Stimulated activated CD4-positive, alpha-beta T cell treated with anti-CD3 and anti-CD28 coated beads, Interleukin-1b, Interleukin-23, amount 100 ng/mL, for 48 hours (primary cell): ENCODE data around the gene XPR1.

Source experiments
- DNase-seq: peaks from one replicate; pipeline ENCODE4 v3.0.0-alpha.2; 2020

XPR1 gene

GRCh38 chr1:180919183-180919700, 287.4 kb downstream of the XPR1 start:
- no peak for DNase-seq

- DNase-seq = no peak
These were observed 288.4 kb downstream of the XPR1 start for GRCh38 chr1:180920193-180920592.

GRCh38 chr1:180920702-180921101, 288.9 kb downstream of the XPR1 start:
- no peak for DNase-seq

GRCh38 chr1:180921386-180921785, 289.6 kb downstream of the XPR1 start:
- no peak for DNase-seq

DNA sequence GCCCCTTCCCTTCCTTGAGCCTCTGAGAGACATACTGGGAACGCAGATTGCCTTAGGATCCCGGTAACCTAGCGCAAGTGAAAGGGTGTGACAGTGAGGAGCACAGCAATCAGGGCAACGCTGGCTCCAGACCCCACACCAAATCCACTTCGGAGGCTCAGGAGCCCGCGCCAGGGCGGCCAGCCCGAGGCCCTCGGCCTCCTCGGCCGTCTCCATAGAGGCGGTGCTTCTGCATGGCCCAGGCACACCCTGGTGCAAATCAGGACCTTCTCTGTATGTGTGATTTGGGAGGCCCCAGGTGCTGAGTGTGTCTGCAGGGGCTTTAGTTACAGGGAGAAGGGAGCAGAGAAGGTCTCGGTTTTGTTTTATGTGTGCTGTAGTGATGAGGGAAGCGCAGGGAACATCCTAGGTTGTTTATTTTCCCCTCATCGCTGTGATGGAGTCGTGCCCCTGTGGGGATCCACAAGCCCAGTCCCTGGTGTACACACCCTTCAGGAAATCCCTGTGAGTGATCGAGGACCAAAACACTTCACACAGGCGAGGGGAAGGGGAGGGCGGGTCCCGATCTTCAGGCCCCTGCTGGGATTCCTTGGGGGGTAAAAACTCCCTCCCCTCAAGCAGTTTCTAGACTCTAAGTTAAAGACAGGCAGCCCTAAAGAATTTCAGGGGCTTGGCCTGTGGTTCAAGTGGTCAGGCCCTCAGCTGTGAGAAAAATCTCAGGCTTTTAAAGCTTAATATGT, 290.2 kb downstream of the XPR1 start:
- DNase-seq = no peak

GRCh38 chr1:180922631-180923015, 290.8 kb downstream of the XPR1 start:
- no peak for DNase-seq

- DNase-seq = no peak
These were observed 291.4 kb downstream of the XPR1 start for GRCh38 chr1:180923021-180923841.

DNA sequence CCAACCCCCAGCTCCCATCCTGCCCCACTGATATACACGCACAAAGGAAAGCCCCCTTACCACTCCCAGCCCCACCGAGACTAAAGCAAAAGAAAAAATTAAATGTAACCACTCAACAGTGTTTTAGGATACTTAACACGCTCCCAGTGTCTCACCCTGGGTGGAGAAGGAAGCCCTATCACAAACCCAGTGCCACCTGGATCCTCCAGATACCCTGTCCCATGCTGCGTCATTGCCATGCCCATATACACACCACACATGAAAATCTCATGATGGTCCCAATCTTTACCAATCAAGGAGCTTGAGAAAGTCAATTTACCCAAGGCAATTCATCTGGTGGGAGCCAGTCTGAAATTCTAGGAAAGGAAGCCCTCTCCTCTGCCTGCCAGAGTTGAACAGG, 292.1 kb downstream of the XPR1 start:
- no peak for DNase-seq

GRCh38 chr1:180924939-180925338, 293.1 kb downstream of the XPR1 start:
- no peak for DNase-seq

DNA sequence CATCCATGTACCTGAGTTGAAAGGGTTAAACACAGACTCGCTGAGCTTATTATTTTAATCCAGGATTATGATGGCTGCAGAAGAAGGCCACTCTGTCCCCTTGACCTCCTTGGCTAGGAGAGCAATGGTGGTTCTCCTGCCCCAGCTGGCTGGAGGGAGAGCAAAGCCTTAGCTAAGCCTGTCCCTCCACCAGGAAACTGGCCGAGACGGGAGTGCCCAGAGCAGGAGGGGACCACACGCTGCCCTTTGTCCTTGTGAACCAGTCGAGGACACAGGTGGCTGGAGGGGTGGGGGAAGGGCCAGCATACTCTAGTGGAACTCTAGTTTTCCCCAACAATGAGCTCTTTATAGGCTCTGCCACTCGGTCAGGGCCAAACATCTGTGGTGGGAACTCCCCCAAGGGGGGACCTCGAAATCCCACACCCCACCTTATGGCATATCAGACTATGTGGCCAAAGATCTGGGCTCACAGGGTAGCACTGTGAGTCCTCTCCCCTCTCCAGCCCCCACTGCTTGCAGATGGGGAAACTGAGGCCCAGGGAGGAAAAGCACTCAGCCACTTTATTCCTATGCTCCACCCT, 293.7 kb downstream of the XPR1 start:
- DNase-seq = no peak

DNA sequence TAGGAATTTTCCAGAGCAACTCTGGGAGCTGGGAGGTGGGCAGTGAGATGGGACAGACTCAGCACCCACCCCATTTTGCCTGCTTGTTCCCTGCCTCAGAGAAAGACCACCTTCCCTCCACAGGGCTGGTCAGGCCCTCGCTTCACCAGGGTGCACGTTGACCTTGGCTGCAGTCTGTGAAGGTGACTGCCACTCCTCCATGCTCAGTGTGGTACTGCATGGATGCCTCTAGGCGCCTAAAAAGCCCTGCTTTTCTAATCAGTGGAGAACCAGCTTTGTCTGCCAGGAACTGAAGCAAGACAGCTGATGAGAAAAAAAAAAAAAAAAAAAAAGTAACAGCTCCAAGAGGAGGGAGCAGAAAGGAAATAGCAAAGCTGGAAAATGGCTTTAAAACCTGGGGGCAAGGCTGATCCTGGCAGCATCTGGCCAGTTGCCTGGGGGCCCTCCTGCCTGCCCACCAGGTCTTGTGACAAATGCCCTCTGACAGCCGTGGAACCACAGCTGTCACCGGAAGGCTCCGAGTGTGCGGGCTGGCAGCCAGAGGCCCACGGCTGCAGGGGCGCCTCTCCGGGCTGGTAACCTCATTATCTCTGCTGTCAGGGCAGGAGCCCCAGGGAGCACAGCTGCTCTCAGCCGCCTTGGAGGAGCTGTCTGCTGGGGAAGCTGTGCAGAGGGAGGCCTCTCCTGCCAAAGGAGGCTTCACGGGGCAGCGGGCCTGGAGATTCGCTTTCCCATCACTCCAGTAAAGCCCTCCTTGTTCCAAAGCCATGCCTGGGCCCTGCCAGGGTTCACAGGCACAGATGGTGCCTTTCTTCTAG, 294.6 kb downstream of the XPR1 start:
- DNase-seq = no peak

DNA sequence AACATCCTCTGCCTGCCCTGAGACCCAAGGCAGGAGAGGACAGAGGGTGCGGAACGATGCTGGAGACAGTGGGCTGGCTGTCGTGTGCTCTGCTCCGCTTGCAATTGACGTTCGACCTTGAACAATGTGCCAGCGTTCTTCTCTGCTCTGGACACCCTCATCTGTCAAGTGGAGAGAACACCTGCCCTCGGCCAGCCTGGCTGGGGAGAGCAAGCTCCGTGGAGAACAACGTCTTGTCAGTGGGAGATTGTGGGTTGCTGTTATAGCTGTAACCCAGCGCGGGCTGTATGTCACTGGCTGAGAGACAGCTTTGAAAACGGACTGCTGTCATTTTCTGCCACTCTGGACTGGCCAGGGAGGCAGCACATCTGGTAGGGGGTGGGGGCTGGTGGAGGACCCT, 295.5 kb downstream of the XPR1 start:
- DNase-seq = no peak

GRCh38 chr1:180927841-180928240, 296.0 kb downstream of the XPR1 start:
- no peak for DNase-seq

GRCh38 chr1:180928331-180929230, 296.8 kb downstream of the XPR1 start:
- DNase-seq = no peak

- no peak for DNase-seq
These were observed 297.6 kb downstream of the XPR1 start for GRCh38 chr1:180929389-180929788.

DNA sequence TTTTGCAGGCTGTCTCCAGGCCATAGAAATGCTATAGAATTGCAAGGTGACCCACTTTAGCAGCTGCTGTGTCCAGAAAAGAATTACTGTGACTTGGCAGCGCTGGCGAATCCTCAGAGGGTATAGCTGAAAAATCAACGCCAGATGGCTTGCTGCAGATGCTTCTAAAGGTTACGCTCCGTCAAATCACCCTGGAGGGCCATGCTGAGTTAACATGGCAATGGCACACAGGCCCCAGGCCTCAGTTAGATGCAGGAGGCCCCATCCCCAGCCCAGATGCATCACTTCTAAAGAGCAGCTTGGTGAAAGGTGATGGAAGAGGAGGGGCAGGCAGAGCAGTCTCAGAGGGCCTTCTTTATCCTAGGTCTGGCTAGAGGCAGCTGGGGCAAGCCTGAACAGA, 298.9 kb downstream of the XPR1 start:
- no peak for DNase-seq

- no peak for DNase-seq
These were observed 299.7 kb downstream of the XPR1 start for GRCh38 chr1:180931529-180931928.

DNA sequence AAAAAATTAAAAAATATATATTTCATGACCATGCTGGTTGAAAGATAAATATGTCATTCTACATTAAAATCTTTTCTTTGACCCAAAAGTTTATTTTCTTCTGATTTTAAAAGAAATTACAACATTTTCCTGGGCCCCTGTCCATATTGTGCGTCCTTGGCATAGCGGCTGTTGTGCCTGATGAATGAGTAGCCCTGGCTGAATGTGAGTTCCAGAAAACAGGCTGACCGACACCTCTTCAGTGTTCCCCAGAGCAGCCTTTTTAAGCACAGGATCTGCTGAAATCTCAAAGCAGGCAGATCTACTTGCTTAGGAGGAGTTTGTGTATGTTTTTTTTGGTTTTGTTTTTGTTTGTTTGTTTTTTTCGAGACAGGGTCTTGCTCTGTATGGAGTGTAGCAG, 300.6 kb downstream of the XPR1 start:
- no peak for DNase-seq

- no peak for DNase-seq
These were observed 301.3 kb downstream of the XPR1 start for GRCh38 chr1:180933141-180933540.

DNA sequence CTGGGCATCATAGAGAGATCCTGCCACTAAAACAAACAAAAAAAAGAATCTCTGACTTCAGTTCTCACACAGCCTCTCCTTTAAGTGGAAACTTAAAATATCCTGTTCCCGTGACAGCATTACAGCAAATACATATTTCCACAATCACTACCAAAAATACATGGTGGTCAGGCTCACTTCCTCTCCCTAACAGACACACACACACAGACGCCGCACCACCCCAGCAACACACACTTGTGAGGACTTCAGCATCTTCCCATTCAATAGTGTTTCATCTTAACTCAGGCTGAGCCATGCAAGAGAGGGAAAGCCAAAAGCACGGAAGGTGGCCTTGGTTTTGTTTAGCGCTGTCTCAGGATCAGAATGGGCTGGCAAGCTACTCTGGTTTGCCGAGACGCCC, 302.7 kb downstream of the XPR1 start:
- DNase-seq = no peak

DNA sequence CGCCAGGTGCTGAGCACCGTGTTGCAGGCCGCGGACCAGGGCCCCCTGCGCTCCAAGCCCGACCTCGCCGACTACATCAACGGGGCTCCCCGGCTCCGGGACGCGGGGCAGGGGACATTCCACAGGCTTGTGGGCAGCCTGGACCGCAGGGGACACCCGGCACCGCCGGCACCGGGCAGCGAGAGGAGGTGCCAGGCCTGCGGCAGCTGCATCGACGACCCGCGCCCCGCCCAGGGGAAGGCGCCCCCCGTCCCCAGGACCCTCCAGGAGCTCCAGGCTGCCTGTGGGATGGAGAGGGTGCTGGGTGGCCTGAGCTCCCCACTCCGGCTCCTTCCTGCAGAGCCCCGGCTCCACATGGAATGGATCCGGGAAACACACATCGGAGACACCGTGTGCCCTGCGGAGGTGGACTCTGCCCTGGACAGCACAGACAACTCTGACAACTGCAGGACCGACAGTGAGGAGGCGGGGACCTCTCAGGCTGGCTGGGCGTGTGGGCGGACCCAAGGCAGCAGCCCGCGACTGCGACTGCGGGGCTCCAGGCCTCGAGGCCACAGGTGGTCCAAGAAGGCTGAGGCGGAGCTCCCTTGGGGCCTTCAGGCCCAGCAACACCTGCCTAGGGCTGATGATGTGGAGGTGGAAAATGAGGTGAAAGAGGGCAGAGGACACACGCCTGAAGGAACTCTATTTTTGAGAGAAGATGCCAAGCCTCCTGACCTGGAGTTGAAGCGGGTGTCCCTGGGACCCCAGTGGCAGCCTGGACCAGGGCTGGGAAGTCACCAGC, 303.7 kb downstream of the XPR1 start:
- DNase-seq = no peak
